Omental fat pad (tissue), 4 donors: ENCODE data around the gene SLC37A1. TPM values are rescaled to one million over a fixed set of nuclear protein-coding genes. Genes with fewer than 3 reads are reported as not detected.

Experiments used
- ATAC-seq: fragments of 150-250 bp; one replicate; pipeline ENCODE4 v1.9.1; 2016; ENCODE audit warnings: mild to moderate bottlenecking, moderate library complexity; ENCODE audit not compliant: low FRiP score
- DNase-seq: peaks from one replicate; pipeline ENCODE4 v3.0.0-alpha.2; 2019; ENCODE audit warnings: low spot score
- total RNA-seq, 4 donors: library from RNA; depleted of rRNA; stranded (reverse); fragments of >200 nt; gene quantifications; one replicate each; pipeline ENCODE4 v1.1.0, GENCODE V29; 2016
- TF ChIP-seq, protein P1 (sequence below), 3 donors: fragments of 450-650 bp; IDR thresholded peaks; one replicate each; pipeline ENCODE4 v1.5.1; 2016 to 2017; ENCODE audit warnings: antibody characterized with exemption in 3 of 3, mild to moderate bottlenecking in 3 of 3, moderate library complexity in 2 of 3

SLC37A1 gene
- total RNA-seq, 4 donors from 2014 or later: 4.6 to 11.0 (median 6.0) TPM

DNA sequence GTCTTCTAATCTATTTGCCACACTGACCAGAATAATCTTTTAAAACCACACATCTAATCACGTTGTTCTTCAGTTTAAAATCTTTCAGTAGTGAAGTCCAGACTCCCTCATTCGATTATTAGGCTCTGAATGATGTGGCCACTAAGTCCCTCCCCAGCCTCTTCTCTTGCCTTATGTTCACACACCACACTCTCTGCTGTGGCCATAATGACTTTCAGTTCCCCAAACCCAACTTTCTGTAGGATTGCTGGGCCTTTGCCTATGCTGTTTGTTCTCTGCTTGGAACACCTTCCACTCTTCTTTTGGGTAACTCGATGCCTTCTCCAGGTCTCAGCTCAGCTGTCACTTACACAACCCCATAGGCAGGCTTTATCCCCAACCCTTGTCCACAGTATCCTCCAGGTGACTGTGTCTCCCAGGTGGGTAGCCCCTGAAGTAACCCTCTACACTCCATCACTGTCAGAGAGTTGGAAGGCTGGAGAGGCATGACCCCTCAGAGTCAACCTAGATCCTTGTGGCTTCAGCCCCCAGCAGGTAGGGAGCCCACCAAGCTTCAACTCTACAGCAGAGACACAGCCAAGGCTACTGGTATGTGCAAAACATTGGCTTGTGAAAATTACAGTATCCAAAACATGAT lies 8.4 kb upstream of the SLC37A1 start:
- TF ChIP-seq, protein P1, sequence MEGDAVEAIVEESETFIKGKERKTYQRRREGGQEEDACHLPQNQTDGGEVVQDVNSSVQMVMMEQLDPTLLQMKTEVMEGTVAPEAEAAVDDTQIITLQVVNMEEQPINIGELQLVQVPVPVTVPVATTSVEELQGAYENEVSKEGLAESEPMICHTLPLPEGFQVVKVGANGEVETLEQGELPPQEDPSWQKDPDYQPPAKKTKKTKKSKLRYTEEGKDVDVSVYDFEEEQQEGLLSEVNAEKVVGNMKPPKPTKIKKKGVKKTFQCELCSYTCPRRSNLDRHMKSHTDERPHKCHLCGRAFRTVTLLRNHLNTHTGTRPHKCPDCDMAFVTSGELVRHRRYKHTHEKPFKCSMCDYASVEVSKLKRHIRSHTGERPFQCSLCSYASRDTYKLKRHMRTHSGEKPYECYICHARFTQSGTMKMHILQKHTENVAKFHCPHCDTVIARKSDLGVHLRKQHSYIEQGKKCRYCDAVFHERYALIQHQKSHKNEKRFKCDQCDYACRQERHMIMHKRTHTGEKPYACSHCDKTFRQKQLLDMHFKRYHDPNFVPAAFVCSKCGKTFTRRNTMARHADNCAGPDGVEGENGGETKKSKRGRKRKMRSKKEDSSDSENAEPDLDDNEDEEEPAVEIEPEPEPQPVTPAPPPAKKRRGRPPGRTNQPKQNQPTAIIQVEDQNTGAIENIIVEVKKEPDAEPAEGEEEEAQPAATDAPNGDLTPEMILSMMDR (IDR thresholded peaks at IDR 0.05): no peak
- DNase-seq (no peak), ATAC-seq (no peak)

DNA sequence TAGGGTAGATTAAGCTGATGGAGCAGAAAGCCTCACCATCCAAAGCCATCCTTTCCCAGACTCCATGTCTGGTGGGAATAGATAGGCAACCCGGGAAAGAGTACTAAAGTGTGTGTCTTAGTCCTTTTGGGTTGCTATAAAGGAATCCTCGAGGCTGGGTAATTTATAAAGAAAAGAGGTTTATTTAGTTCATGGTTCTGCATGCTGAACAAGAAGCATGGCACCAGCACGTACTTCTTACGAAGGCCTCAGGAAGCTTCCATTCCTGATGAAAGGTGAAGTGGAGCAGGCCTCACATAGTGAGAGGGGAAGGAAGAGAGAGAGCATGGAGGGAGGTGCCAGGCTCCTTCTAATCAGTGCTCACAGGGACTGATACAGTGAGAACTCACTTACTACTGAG lies 6.2 kb upstream of the SLC37A1 start:
- ATAC-seq (no peak), DNase-seq (no peak)
- TF ChIP-seq, protein P1 (IDR thresholded peaks at IDR 0.05): no peak

DNA sequence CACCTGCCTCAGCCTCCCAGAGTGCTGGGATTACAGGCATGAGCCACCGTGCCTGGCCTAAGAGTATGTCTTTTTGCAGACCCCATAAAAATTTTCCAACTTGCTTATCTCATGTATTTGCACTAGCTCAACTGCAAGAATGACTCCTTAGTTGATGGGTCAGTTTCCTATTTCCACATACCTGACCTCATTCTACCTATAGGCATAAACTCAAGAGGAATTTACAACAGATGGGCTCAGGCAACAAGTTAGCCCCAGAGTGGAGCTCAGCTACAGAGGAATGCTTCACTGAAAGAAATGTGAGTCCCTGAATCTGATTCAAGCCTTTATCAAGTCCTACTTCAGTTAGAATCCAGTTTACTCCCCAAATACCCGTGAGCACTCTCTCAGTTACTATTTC lies 5.3 kb upstream of the SLC37A1 start:
- TF ChIP-seq, protein P1 (IDR thresholded peaks at IDR 0.05): no peak
- ATAC-seq: no peak
- no peak for DNase-seq

DNA sequence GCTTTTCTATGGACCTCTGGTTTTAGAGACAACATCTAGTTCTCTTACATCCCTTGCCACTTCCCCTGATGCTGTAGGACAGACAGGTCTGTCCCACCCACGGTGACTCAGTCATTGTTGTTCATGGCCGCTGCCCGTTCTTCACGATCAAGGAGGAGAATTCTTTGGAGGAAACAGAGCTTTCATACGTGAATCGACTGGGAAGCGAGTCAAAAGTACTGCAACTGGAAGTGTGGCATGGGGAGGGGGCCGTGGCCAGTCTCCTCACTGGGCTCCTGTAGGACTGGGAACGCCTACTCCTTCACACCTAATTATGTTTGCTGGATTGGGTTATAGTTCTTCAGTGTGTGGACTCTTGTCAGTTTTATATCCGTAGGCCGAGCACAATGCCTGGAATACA lies 4.4 kb upstream of the SLC37A1 start:
- TF ChIP-seq, protein P1 (IDR thresholded peaks at IDR 0.05): no peak
- no peak for DNase-seq
- ATAC-seq: no peak

DNA sequence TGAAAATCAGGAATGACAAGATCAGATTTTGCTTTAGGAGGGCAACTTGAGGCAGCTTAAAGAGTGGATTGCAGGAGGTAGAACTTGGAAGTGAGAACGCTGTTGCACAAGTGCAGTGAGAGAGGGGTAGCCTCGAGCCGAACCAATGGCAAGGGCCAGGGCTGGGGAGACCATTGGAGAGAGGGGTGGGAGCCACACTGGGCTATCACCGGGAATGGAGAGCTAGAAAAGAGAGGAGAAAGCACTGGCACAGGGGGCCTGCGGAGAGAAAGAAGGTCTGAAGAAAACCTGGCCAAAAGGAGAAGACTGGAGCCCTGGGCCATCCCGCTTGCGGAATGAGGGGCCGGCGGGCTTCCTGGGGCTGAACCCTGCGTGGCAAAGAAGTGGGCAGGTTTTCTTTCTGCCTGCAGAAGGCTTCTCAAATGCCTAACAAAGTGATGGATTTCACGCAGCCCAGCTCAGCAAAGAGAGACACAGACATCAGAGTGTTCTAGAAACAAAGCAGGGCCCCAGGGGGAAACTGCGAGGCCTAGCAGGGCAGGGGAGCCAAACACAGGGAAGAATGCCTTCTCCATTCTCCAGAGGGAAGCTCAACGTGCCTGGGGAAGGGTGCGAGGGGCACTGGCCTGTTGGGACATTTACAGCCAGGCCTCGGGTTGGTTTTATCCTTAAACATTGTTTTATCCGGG lies 1.2 kb upstream of the SLC37A1 start:
- TF ChIP-seq, protein P1 (IDR thresholded peaks at IDR 0.05): no peak
- ATAC-seq: no peak
- DNase-seq: no peak

DNA sequence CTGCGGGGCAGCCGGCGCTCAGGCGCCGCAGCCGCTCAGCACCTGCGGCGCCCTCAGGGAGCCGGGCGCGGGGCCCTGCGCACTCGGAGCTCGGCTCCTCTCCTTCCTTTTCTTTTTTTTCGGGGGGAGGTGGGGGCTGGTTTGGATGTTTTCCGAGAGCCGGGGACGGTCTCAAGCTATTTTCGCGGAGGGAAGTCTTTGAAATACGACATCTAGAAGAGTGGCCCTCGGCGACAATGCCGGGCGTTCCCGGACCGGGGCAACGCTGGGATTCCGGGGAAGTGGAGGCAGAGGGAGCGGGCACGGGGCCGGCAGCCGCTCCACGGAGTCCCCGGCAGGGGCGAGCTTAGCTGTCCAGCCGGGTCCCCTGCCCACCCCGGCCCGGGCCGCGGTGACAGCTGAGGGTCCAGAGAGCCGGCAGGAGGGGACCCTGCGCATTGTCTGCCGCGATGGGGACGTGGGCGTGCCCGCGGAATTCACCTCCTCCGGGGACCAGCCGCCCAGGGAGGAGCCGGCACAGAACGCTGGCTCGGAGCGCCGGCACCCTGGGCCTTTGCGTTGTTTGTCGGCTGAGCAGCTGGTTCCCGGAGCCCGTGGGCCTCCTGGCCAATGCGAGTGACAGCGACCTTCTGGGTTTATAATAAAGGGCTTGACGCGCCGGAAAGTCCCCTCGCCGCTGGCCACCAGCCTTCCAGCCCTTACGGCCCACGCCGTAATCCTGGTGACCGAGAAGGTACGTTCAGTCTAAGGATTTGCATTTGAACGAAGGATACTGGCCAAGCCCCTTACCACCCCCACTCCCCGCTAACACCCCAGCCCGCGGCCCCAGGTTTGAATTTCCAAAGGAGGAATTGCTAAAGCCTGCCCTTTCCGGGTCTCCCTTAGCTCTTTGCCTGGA lies 582 bp downstream of the SLC37A1 start:
- peak; percentile 33 for ATAC-seq
- DNase-seq: no peak
- TF ChIP-seq, protein P1 (IDR thresholded peaks at IDR 0.05): no peak
